Stimulated activated CD8-positive, alpha-beta memory T cell treated with anti-CD3 and anti-CD28 coated beads, Interleukin-7, amount 100 ng/mL, for 48 hours (primary cell): ENCODE measurements around the gene ATP1A4.

ENCODE experiments used
- DNase-seq, 2 donors: peaks; one replicate each; pipeline ENCODE4 v3.0.0-alpha.2; 2020; ENCODE audit warnings: low read depth in 1 of 2; ENCODE audit errors: extremely low read depth in 1 of 2

The ATP1A4 gene

GRCh38 chr1:160224606-160225005, 73.2 kb downstream of the ATP1A4 start:
- DNase-seq: no peak

GRCh38 chr1:160225345-160225744, 73.9 kb downstream of the ATP1A4 start:
- DNase-seq: no peak

GRCh38 chr1:160226623-160227022, 75.2 kb downstream of the ATP1A4 start:
- no peak for DNase-seq

- no peak for DNase-seq
These were observed 75.6 kb downstream of the ATP1A4 start for GRCh38 chr1:160227034-160227433.

GRCh38 chr1:160227561-160227960, 76.2 kb downstream of the ATP1A4 start:
- DNase-seq: no peak

GRCh38 chr1:160228431-160228830, 77.0 kb downstream of the ATP1A4 start:
- no peak for DNase-seq

- DNase-seq: no peak
These were observed 81.5 kb downstream of the ATP1A4 start for GRCh38 chr1:160232911-160233310.
